HG02973 (cell line): ENCODE measurements around the gene NOP56.

Source experiments
- ATAC-seq: cut with Tn5 transposase; IDR thresholded peaks from one replicate; pipeline ENCODE4 v1.9.1; 2021; ENCODE audit warnings: moderate library complexity; ENCODE audit not compliant: unreplicated experiment

NOP56 gene, protein sequence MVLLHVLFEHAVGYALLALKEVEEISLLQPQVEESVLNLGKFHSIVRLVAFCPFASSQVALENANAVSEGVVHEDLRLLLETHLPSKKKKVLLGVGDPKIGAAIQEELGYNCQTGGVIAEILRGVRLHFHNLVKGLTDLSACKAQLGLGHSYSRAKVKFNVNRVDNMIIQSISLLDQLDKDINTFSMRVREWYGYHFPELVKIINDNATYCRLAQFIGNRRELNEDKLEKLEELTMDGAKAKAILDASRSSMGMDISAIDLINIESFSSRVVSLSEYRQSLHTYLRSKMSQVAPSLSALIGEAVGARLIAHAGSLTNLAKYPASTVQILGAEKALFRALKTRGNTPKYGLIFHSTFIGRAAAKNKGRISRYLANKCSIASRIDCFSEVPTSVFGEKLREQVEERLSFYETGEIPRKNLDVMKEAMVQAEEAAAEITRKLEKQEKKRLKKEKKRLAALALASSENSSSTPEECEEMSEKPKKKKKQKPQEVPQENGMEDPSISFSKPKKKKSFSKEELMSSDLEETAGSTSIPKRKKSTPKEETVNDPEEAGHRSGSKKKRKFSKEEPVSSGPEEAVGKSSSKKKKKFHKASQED

DNA sequence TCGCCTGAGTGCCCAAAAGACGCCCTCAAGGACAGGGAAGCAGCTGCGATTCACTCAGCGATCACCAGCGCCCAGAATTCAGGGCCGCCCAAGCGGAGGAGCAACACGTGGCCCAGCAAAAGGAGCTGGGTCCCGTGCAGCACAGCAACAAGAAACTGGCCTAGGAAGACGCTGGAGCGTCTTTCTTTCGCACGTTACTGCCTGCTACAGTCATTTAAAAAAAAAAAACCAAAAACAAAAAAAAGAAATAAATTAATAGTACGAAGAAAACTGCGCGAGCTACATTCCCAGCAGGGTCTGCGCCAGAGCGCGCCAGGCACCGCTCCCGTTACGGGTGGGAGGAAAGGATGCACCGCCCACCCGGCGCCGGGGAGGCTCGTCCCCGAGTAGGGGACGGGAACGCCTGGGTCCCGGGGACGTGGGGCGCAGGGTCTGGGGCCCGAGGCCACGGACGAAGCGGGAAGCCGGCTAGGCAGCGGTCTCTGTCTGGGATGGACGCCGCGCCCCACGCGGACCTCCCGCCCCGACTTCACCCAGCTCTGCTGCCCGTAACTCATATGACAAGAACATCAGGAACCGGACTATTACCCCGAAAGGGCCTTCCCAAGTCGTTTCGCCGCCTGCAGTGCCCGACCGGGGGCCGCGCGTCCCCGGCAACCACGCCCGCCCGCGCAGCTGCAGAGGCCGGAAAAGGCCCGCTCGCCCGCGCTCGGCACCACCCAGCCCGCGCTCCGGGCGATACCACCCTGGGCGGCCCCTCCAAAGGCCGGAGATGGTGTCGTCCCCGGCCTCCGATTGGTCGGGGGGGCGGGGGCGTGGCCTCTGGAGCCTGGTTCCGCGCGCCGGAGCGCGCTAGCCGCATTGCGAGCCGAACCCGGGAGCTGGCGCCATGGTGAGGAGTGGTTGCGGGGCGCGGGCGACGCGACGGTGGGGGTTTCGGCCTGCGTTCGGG lies at the start of gene NOP56:
Gene NOP56, plus strand, starts transcription at position 861 of the 952 bp plus-strand sequence. Its CDS starts 29 bp downstream, at position 890.
- peak; percentile 77 for ATAC-seq

DNA sequence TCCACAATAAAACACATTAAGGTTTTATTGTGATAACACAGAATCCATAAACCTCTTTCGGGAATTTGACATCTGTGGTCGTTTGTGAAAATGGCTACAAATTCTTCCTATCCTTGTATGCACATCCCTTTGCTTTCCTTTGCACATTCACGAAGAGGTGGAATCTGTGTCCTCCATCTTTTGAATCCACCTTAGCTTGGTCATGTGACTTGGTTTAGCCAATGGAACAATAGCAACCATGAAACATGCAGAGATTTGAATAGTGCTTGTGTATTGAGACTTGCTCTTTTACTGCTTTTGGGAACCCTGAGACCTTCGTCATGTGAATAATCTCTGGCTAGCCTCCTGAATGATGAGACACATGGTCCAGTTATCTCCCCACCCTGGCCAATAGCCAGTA lies 49.7 kb upstream of the NOP56 start:
- no peak for ATAC-seq

- ATAC-seq = no peak
Measured at GRCh38 chr20:2603816-2604505, 48.5 kb upstream of the NOP56 start.

GRCh38 chr20:2604506-2604835 lies 48.0 kb upstream of the NOP56 start:
- no peak for ATAC-seq

DNA sequence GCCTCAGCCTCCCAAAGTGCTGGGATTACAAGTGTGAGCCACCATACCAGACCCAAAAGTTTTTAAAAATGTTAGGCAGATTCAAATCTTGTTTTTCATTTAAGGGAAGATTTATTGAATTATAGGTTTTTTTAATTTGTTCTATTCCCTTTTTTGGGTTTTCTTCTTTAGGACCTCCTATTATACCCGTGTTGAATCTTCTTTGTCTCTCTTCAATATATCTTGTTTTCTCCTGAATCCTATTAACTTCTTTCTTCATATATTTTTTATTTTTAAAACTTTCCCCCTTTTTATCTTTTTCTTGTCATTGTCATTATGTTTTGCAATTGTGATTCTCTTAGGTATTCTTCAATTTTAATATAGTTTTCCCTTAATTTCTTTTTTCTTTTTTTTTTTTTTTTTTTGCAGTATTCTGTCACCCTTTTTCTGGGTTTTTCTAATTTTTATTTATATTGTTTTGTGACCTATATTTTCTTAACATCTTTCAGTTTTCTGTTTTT lies 45.9 kb upstream of the NOP56 start:
- ATAC-seq = no peak

- ATAC-seq = no peak
Measured at GRCh38 chr20:2610326-2610725, 42.1 kb upstream of the NOP56 start.

- no peak for ATAC-seq
Measured at GRCh38 chr20:2610941-2611720, 41.3 kb upstream of the NOP56 start.

DNA sequence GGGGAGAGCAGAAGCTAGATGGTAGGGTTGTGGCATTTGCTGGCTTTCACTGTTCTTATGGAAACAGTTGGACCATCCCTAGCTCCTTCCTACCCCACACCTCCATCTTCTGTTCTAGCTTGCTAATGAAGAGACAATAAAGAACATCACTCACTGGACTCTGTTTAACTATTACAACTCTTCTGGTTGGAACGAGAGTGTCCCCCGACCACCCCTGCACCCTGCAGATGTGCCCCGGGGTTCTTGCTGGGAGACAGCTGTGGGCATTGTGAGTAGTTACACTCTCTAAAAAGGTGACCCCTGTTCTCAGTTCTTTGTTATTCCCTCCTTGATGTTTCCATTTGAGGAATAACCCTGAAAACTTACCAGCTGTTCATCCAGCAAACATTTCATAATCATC lies 40.4 kb upstream of the NOP56 start:
- no peak for ATAC-seq

DNA sequence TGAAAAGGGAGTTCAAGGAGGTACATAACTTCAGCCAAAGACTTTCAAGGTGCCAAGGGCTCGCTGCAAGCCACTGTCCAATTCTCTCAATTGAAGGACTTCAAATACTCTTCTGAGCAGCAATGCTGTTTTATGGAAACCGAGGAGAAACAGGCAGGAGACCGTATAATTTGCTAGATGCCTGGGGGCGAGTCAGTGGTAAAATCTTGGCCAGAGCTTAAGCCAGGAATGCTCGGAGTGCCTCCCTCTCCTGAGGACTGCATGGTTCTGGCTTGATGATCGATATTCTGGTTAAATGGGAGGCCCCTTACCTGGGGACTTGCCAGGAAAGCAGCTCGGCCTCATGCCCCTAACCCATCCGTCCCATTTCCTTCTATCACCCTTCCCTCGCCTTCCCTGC lies 35.8 kb upstream of the NOP56 start:
- ATAC-seq = no peak

DNA sequence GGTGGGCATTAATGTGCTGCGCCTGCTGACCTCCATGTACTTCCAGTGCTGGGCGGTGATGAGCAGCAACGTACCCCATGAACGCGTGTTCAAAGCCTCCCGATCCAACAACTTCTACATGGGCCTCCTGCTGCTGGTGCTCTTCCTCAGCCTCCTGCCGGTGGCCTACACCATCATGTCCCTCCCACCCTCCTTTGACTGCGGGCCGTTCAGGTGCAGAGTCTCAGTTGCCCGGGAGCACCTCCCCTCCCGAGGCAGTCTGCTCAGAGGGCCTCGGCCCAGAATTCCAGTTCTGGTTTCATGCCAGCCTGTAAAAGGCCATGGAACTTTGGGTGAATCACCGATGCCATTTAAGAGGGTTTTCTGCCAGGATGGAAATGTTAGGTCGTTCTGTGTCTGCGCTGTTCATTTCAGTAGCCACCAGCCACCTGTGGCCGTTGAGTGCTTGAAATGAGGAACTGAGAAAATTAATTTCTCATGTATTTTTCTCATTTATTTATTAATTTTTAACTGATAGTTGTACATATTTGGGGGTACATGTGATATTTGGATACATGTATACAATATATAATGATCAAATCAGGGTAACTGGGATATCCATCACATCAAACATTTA lies 35.2 kb upstream of the NOP56 start:
- no peak for ATAC-seq

DNA sequence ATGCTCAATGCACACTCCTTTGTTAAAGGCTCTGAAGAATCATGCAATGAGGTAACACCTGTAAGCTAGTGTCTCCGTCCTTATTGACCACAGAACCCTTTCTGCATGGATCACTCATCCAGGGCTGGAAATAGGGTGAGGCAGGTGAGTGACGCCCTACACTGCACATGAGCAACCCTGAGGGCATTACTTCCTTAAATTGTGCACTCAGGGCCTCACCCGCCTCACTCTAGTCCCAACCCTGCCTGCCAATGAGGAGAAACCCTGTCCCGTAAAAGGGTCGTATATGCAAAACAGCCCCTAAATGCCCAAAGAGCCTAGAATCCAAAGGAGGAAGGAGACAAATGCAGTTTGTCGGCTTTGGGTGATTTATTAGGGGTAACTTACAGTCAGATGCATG lies 33.6 kb upstream of the NOP56 start:
- no peak for ATAC-seq

DNA sequence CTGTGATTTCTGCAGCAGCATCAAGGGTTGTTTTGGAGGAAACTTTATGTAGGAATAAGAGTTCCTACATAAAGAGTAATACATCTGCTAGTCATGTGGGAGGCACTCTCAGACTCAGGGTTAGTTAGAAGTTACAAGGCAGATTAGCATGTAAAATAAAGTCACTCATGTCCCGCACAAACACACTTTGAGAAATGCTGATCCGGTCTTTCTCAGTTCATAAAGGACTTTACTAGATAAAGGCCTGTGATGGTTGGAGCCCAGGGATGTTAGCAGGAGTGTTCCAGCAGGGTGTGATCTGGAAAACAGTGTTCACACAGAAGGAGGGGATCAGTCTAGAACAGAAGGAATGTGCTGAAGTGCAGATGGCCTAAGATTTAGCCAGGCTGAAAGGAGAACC lies 33.1 kb upstream of the NOP56 start:
- ATAC-seq = no peak

DNA sequence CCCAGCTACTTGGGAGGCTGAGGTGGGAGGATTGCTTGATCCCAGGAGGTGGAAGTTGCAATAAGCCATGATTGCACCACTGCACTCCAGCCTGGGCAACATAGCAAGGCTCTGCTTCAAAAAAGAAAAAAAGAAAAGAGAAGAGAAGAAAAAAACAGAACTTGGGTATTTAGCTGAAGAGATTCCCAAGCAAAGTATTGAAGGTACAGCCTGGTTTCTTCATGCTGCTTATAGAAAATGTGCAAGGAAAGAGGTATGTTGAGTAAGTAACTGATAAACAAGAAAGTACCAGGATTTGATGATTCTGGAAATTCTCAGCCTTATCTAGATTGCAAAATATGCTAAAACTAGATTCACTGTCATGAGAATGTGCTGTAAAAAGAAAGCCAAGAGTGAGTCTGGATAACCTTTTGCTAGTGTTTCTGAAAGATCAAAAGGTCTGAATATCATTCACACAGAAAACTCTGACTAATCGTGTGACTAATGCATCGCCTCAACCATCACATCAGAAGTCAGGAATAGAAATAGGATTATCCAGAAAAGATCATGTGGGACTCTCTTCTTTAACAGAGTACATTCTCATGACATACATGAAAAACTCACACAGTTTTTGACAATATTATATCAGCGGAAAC lies 32.4 kb upstream of the NOP56 start:
- ATAC-seq = no peak

DNA sequence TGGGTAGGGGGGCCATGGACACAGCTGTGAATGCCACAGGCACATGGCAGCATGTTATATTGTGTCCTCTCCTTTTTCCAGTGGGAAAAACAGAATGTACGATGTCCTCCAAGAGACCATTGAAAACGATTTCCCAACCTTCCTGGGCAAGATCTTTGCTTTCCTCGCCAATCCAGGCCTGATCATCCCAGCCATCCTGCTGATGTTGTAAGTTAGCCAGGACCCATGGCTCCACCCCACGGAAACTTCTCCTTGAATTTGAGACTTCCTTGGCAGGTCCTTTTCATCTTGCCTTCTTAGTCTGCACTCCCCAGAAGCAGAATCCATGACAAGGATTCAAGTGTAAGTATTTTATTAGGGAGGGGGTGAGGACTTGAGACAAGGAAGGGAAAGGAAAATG lies 28.2 kb upstream of the NOP56 start:
- ATAC-seq = no peak

- no peak for ATAC-seq
Measured at GRCh38 chr20:2625062-2625461, 27.4 kb upstream of the NOP56 start.

DNA sequence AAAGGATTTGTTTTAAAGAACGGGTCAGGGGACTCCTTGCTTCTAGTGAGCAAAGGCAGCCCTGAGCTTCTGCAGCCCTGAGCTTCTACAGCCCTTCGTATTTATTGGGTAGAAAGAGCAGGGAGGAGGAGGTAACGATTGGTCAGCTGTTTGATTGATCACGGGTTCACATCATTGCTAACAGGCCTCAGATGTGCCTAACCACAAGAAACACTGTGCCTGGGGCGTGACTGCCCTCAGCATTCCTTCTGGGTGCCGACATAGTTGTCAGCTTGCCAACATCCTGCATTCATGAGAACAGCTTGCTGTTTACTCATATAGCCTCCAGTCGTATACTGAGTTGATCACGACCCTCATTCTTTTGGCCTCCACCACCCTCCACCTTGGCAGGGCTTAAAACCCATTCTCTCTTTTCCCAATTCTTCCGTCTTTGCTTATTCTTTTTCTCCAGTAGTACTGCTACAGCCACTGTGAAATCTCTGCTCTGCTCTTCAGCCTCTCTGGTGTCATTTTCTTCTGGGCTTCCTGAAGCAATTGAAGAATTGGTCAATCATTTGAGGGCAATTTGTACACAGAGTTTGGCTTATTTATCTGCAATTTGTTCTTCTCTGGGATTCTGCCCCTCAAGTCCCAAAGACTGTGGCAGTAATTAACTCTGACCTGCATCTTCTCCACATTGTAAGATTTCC lies 25.4 kb upstream of the NOP56 start:
- no peak for ATAC-seq

DNA sequence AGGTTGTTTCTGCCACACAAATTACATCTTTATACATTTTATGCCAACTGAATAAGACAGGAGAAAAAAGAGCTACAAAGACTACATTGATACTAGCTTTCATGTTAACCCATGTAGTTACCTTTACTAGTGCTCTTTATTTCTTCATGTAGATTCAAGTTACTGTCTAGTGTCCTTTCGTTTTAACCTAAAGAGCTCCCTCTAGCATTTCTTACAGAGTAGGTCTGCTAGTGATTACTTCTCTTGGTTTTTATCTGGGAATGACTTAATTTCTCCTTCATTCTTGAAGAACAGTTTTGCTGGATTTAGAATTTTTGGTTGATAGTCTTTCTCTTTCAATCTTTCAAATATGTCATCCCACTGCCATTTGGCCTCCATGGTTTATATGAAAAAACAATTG lies 21.2 kb upstream of the NOP56 start:
- no peak for ATAC-seq

GRCh38 chr20:2633381-2633780 lies 19.1 kb upstream of the NOP56 start:
- ATAC-seq = no peak

DNA sequence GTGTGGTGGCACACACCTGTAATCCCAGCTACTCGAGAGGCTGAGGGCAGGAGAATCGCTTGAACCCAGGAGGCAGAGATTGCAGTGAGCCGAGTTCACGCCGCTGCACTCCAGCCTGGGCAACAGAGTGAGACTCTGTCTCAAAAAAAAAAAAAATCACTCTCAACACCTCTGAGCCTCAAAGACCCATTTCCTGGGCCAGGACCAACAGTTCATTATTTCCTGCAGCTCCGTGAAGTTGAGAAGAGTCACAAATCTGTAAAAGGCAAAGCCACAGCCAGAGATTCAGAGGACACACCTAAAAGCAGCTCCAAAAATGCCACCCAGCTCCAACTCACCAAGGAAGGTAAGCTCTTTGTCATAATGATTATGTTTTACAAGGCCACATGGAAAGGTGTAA lies 15.2 kb upstream of the NOP56 start:
- ATAC-seq = no peak
